Naive B cell (primary cell): ENCODE results near the gene PBRM1. TPM values are rescaled to one million over a fixed set of nuclear protein-coding genes. Genes with fewer than 3 reads are reported as not detected.
"Not testable (repeated sequence)": the region's sequence is repeated elsewhere in the genome, so short reads cannot be mapped to it uniquely, and the experiment has no call there.

Experiments
- ATAC-seq, 2 donors: fragments of 150-1000 bp; cut with Tn5 transposase; 2 replicates each; pipeline ENCODE4 v1.10.0; 2021; ENCODE audit warnings: low read depth in 2 of 2, mild to moderate bottlenecking in 2 of 2, moderate library complexity in 2 of 2
- DNase-seq: peaks from one replicate; pipeline ENCODE4 v3.0.0; 2022
- H3K27ac Mint-ChIP-seq, 6 donors: one replicate each; pipeline ENCODE4 v1.8.0; 2020 to 2022; ENCODE audit warnings: mild to moderate bottlenecking in 6 of 6, mixed read lengths in 6 of 6, moderate library complexity in 5 of 6, inconsistent platforms in 2 of 6
- H3K27me3 Mint-ChIP-seq, 3 donors: one replicate each; pipeline ENCODE4 v1.8.0; 2021 to 2022; ENCODE audit warnings: mixed read lengths in 3 of 3, mild to moderate bottlenecking in 1 of 3
- H3K36me3 Mint-ChIP-seq, 2 donors: one replicate each; pipeline ENCODE4 v1.8.0; 2020 to 2022; ENCODE audit warnings: mixed read lengths in 2 of 2, inconsistent platforms in 1 of 2, mild to moderate bottlenecking in 1 of 2
- H3K4me1 Mint-ChIP-seq, 3 donors: one replicate each; pipeline ENCODE4 v1.8.0; 2020 to 2022; ENCODE audit warnings: mixed read lengths in 3 of 3, inconsistent platforms in 1 of 3, mild to moderate bottlenecking in 1 of 3, moderate library complexity in 1 of 3
- H3K4me3 Mint-ChIP-seq, 8 donors: one replicate each; pipeline ENCODE4 v1.8.0; 2020 to 2022; ENCODE audit warnings: mild to moderate bottlenecking in 8 of 8, mixed read lengths in 8 of 8, moderate library complexity in 8 of 8, inconsistent platforms in 2 of 8
- H3K9me3 Mint-ChIP-seq, 7 donors: one replicate each; pipeline ENCODE4 v1.8.0; 2020 to 2022; ENCODE audit warnings: mixed read lengths in 7 of 7, mild to moderate bottlenecking in 5 of 7, inconsistent platforms in 2 of 7, moderate library complexity in 1 of 7
- polyA plus RNA-seq, 6 donors: library from polyadenylated mRNA; unstranded; fragments of 300-500 nt; fragmentation: Illumina TruSeq; gene quantifications; one replicate each; pipeline ENCODE4 v1.2.3, GENCODE V29; 2021; ENCODE audit warnings: low read depth in 6 of 6

The PBRM1 gene
- polyA plus RNA-seq, result 100 to 1,000 TPM in 3 of 6 donors, 10 to 100 TPM in 3; 88.7 to 133 (median 95.8) TPM

DNA sequence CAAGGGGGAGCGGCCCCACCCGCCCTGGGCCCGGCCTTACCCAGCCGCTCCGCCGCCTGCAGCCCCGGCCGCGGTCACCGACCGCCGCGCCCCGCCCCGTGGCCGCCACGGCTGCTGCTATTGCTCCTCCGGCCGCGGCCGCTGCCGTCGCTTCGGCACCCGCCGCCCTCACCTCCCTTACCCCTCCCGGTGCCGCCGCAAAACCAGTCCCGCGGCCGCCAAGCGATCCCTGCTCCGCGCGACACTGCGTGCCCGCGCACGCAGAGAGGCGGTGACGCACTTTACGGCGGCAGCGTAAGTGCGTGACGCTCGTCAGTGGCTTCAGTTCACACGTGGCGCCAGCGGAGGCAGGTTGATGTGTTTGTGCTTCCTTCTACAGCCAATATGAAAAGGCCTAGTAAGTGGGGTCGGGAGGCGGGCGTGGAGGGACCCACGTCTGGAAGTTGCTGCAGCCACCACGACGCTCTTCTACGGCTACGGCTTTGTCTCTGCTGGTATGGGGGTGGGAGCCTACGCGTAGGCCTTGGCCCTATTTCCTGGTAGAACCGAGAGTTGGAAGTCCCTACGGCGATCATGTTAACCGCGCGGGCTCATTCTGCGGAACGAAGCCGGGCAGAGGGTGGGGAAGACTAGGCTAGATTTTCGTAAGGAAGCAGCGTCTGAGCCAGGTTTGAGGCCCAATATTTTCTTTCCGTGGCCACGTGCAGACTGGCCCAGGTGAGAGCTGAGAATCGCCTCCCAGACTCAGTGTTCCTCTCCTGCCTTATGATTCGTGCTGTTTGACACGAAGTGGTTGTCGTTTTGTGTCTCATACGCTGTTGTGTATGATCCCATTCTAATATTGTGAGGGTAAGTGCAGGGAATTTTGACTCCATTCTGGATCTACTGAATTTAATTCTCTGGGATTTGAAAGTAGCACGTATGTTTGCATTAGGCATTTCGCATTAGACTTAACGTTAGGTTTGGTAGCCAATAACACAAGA is at the start of gene PBRM1, which contains the start of gene GNL3:
PBRM1 (minus strand) TSS at position 205 of the 983 bp plus-strand sequence.
GNL3 (plus strand) TSS at position 324 of the 983 bp plus-strand sequence; CDS start at position 385, 61 bp downstream.
- peaks cover 9 to 21% of the 10 kb centered on the region in 2 donors for H3K36me3 Mint-ChIP-seq
- peak; percentile 76 for ATAC-seq

GRCh38 chr3:52733256-52733891 is 47.7 kb upstream of the PBRM1 start:
- Mint-ChIP-seq H3K27ac (no peak overlapping the region), H3K36me3 (peaks cover 50 to 52% of the 10 kb centered on the region in 2 donors), H3K4me3 (no peak overlapping the region), H3K4me1 (peaks cover 0 to 5% (median 5%) of the 10 kb centered on the region in 3 donors), H3K27me3 (no peaks in the 10 kb centered on the region), H3K9me3 (peaks cover 0 to 25% (median 17%) of the 10 kb centered on the region in 7 donors)
- ATAC-seq (no peak), DNase-seq (no peak)

More for the DNA sequence above, at the start of gene PBRM1, which contains the start of gene GNL3:
- Mint-ChIP-seq H3K9me3 (no peaks in the 10 kb centered on the region), H3K4me3 (peak within 1 kb of the TSS; percentile 94 to 99 (median 98)), H3K4me1 (peaks cover 15 to 52% (median 17%) of the 10 kb centered on the region in 3 donors), H3K27ac (peak within 1 kb of the TSS; percentile 98 to 100 (median 99)), H3K27me3 (no peaks in the 10 kb centered on the region)
- DNase-seq, result peak; percentile 94

DNA sequence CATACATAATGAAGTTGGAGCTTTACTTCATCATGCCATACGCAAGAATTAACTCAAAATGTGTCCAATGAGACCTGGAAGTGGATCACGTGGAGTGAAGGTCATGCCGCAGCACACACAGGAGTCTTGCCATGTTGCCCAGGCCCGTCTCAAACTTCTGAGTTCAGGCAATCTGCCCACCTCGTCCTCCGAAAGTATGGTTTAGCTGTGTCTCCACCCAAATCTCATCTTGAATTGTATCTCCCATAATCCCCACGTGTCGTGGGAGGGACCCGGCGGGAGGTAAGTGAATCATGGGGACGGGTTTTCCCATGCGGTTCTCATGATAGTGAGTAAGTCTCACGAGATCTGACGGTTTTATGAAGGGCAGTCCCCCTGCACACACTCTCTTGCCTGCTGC is 45.9 kb upstream of the PBRM1 start:
- peaks cover 0 to 5% (median 5%) of the 10 kb centered on the region in 3 donors for H3K4me1 Mint-ChIP-seq
- H3K27ac Mint-ChIP-seq, result peak overlapping the region in 1 of 6 donors; percentile 6
- no peaks in the 10 kb centered on the region for H3K27me3 Mint-ChIP-seq
- peaks cover 48 to 50% of the 10 kb centered on the region in 2 donors for H3K36me3 Mint-ChIP-seq
- DNase-seq (no peak), ATAC-seq (no peak)
- H3K9me3 Mint-ChIP-seq, result peaks cover 0 to 29% (median 19%) of the 10 kb centered on the region in 7 donors
- no peak overlapping the region for H3K4me3 Mint-ChIP-seq

DNA sequence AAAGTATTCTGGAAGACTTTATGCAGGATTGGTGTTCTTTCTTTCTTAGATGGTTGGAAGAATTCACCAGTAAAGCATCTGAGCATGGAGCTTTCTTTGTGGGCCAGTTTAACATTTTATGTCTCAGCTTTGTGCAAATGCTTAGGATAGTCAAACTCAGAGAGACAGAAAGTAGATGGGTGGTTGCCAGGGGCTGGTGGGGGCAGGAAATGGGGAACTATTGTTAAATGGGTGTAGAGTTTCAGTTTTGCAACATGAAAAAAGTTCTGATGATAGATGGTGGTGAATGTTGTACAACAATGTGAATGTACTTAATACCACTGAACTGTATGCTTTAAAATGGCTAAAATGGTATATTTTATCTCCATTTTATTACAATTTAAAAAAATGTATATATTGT is 45.0 kb upstream of the PBRM1 start:
- Mint-ChIP-seq H3K27me3 (no peaks in the 10 kb centered on the region), H3K4me3 (no peak overlapping the region), H3K9me3 (peaks cover 0 to 30% (median 19%) of the 10 kb centered on the region in 7 donors), H3K4me1 (peaks cover 0 to 5% (median 5%) of the 10 kb centered on the region in 3 donors), H3K27ac (peak overlapping the region in 2 of 6 donors; percentile 31 to 36), H3K36me3 (peaks cover 47 to 49% of the 10 kb centered on the region in 2 donors)
- DNase-seq (no peak), ATAC-seq (no peak)

DNA sequence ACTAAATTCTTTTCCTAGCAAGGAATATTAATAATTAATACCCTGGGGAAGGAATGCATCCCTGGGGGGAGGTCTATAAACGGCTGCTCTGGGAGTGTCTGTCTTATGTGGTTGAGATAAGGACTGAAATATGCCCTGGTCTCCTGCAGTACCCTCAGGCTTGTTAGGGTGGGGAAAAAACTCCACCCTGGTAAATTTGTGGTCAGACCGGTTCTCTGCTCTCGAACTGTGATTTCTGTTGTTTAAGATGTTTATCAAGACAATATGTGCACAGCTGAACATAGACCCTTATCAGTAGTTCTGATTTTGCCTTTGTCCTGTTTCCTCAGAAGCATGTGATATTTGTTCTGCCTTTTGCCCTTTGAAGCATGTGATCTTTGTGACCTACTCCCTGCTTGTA is 43.0 kb upstream of the PBRM1 start:
- H3K4me3 Mint-ChIP-seq, H3K27me3 Mint-ChIP-seq, DNase-seq, H3K4me1 Mint-ChIP-seq, ATAC-seq: not testable (repeated sequence)
- Mint-ChIP-seq H3K36me3 (peaks cover 35 to 40% of the 10 kb centered on the region in 2 donors), H3K9me3 (peaks cover 0 to 30% (median 19%) of the 10 kb centered on the region in 7 donors), H3K27ac (peak overlapping the region in 2 of 6 donors; percentile 14 to 56)

- Mint-ChIP-seq H3K27me3 (no peaks in the 10 kb centered on the region), H3K36me3 (peaks cover 5 to 6% of the 10 kb centered on the region in 2 donors), H3K27ac (peak overlapping the region in 1 of 6 donors; percentile 28), H3K4me1 (peaks cover 8 to 25% (median 18%) of the 10 kb centered on the region in 3 donors), H3K4me3 (no peak overlapping the region), H3K9me3 (peaks cover 0 to 17% (median 10%) of the 10 kb centered on the region in 7 donors)
- ATAC-seq, result no peak
- DNase-seq, result no peak
These were observed 38.8 kb upstream of the PBRM1 start for GRCh38 chr3:52724511-52724910.

- H3K9me3 Mint-ChIP-seq, result peaks cover 0 to 13% (median 8%) of the 10 kb centered on the region in 7 donors
- H3K27ac Mint-ChIP-seq, result peak overlapping the region in 1 of 6 donors; percentile 28
- peaks cover 8 to 25% (median 18%) of the 10 kb centered on the region in 3 donors for H3K4me1 Mint-ChIP-seq
- peaks cover 5 to 12% of the 10 kb centered on the region in 2 donors for H3K36me3 Mint-ChIP-seq
- ATAC-seq (no peak), DNase-seq (no peak)
- no peaks in the 10 kb centered on the region for H3K27me3 Mint-ChIP-seq
- H3K4me3 Mint-ChIP-seq, result no peak overlapping the region
These were observed 38.2 kb upstream of the PBRM1 start for GRCh38 chr3:52723935-52724334.

DNA sequence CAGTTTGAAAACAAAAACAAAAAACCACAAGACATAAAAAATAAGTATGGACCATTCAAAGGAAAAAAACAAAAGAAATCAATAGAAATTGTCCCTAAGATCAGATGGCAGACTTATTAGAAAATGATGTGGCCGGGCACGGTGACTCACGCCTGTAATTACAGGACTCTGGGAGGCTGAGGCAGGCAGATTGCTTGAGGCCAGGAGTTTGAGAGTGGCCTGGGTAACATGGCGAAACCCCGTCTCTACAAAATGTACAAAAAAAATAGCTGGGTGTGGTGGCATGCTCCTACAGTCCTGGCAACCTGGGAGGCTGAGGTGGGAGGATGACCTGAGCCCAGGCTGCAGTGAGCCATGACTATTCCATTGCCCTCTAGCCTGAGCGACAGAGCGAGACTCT is 36.8 kb upstream of the PBRM1 start:
- Mint-ChIP-seq H3K27me3 (no peaks in the 10 kb centered on the region), H3K9me3 (peaks cover 0 to 8% (median 2%) of the 10 kb centered on the region in 7 donors), H3K36me3 (peaks cover 5 to 13% of the 10 kb centered on the region in 2 donors), H3K4me1 (peaks cover 8 to 25% (median 18%) of the 10 kb centered on the region in 3 donors), H3K27ac (peak overlapping the region in 2 of 6 donors; percentile 39 to 59), H3K4me3 (no peak overlapping the region)
- ATAC-seq (no peak), DNase-seq (no peak)

DNA sequence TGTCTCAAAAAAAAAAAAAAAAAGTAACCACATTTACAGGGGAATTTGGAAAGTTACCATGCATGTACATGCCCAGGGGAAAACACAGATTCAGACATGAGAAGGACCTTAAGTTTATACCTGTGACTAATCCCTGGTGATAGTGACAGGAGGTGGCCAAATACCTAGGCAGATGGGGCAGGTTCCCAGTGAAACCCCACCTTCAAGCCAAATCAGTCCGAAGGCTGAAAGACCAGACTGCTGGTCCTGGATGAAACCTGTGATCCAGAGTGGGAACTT is 36.0 kb upstream of the PBRM1 start:
- H3K27me3 Mint-ChIP-seq, result no peaks in the 10 kb centered on the region
- ATAC-seq, result no peak
- peaks cover 0 to 8% (median 2%) of the 10 kb centered on the region in 7 donors for H3K9me3 Mint-ChIP-seq
- peaks cover 8 to 25% (median 18%) of the 10 kb centered on the region in 3 donors for H3K4me1 Mint-ChIP-seq
- DNase-seq, result no peak
- no peak overlapping the region for H3K4me3 Mint-ChIP-seq
- H3K36me3 Mint-ChIP-seq, result peaks cover 5 to 13% of the 10 kb centered on the region in 2 donors
- no peak overlapping the region for H3K27ac Mint-ChIP-seq

DNA sequence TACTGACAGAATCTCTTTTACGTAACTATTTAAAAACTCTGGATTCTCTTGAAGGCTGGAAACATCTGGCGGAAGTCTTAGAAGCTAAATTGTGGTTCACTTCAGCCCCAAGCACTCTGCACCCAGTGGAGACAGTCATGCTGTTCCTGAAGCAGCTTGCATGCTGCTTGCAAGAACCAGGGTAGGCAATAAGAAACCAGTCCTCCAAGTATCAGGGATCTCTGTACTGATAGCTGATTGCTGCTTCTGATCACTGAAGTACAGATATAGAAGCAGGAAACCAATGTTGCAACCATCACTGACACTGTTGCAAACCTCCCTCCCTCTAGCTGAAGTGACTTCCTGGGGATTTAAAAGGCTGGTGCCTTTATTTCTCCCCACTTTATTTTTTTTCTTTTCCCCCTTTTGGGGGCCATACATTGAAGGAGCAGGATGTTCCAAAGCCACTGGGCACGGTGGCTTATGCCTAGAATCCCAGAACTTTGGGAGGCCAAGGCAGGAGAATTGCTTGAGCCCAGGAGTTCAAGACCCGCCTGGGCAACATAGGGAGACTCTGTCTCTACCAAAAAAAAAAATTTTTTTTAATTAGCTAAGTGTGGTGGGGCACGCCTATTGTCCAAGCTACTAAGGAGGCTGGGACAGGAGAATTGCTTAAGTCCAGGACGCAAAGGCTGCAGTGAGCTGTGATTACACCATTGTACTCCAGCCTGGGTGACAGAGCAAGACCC is 35.5 kb upstream of the PBRM1 start:
- ATAC-seq (peak; percentile 61 to 79), DNase-seq (no peak)
- H3K36me3 Mint-ChIP-seq, result peaks cover 10 to 13% of the 10 kb centered on the region in 2 donors
- H3K27ac Mint-ChIP-seq, result peak overlapping the region in 2 of 6 donors; percentile 1 to 80
- H3K9me3 Mint-ChIP-seq, result peaks cover 0 to 8% (median 2%) of the 10 kb centered on the region in 7 donors
- H3K27me3 Mint-ChIP-seq, result no peaks in the 10 kb centered on the region
- H3K4me3 Mint-ChIP-seq, result peak overlapping the region in 2 of 8 donors; percentile 9 to 72
- peaks cover 12 to 25% (median 18%) of the 10 kb centered on the region in 3 donors for H3K4me1 Mint-ChIP-seq

- Mint-ChIP-seq H3K36me3 (peaks cover 4 to 13% of the 10 kb centered on the region in 2 donors), H3K27me3 (no peaks in the 10 kb centered on the region), H3K4me1 (peaks cover 12 to 25% (median 18%) of the 10 kb centered on the region in 3 donors), H3K4me3 (no peak overlapping the region), H3K27ac (no peak overlapping the region), H3K9me3 (peaks cover 0 to 8% (median 2%) of the 10 kb centered on the region in 7 donors)
- DNase-seq (no peak), ATAC-seq (no peak)
These were observed 33.9 kb upstream of the PBRM1 start for GRCh38 chr3:52719618-52720017.

- Mint-ChIP-seq H3K27ac (peak overlapping the region in 2 of 6 donors; percentile 32 to 44), H3K9me3 (peaks cover 0 to 8% (median 2%) of the 10 kb centered on the region in 7 donors), H3K36me3 (peaks cover 4 to 13% of the 10 kb centered on the region in 2 donors), H3K27me3 (no peaks in the 10 kb centered on the region), H3K4me1 (peaks cover 12 to 20% (median 12%) of the 10 kb centered on the region in 3 donors), H3K4me3 (no peak overlapping the region)
- ATAC-seq (no peak), DNase-seq (no peak)
These were observed 30.1 kb upstream of the PBRM1 start for GRCh38 chr3:52715714-52716305.
